ENCODE measurements around the gene COQ8A.

Gene COQ8A

DNA sequence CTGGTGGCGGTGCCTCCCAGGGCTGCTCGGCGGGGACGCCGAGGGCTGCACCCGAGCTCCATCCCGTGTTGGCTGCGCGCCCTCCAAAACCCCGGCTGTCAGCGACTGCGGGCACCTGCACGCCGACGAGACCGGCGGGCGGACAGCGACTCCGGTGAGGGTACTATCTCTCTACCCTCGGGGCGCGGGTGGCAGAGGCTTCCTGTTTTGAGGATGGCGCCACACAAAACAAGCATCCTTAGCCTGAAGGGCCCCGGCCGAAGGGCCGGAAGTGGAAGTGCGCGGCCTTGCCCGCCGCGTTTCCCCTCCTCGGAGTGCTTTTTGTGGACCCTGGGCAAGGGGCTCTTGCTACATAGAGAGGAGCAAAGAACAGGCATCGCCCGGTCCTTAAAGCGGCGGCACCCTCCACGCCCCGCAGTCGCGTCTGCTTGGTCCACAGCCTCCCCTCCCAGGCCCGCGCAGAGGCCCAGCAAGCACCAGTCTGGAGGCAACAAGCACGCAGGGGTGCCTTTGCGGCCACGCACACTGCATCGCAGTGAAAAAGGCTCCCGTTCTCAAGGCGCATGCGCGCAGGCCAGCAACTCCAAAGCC is 561 bp upstream of the COQ8A start (continued):
- no peak for TF ChIP-seq ESRRG (CRISPR knock-in tag; IDR thresholded peaks at IDR 0.05)

DNA sequence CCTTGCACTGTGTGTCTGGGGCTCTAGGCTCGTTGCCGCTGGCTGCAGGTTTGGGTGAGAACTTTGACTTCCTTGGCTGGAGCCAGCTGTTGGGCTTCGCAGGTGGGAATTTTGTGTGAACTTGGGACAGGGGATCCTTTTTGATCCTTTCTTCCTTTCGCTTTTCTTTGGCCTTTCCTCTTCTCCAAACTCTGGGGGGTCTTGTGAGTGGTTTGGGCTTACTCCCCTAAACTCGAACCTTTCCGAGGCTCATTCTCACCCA is 643 bp downstream of the COQ8A start:
- no peak for ATAC-seq
- TF ChIP-seq, protein P1, sequence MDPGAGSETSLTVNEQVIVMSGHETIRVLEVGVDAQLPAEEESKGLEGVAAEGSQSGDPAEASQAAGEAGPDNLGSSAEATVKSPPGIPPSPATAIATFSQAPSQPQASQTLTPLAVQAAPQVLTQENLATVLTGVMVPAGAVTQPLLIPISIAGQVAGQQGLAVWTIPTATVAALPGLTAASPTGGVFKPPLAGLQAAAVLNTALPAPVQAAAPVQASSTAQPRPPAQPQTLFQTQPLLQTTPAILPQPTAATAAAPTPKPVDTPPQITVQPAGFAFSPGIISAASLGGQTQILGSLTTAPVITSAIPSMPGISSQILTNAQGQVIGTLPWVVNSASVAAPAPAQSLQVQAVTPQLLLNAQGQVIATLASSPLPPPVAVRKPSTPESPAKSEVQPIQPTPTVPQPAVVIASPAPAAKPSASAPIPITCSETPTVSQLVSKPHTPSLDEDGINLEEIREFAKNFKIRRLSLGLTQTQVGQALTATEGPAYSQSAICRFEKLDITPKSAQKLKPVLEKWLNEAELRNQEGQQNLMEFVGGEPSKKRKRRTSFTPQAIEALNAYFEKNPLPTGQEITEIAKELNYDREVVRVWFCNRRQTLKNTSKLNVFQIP (CRISPR knock-in tag; IDR thresholded peaks at IDR 0.05; ENCODE audit: borderline replicate concordance, low read depth) = no peak
- TF ChIP-seq ZNF8 (CRISPR knock-in tag; IDR thresholded peaks at IDR 0.05) = no peak
- TF ChIP-seq ZNF565 (CRISPR knock-in tag; conservative IDR thresholded peaks at IDR 0.05; ENCODE audit: low read depth) = no peak
- TF ChIP-seq, protein P2, sequence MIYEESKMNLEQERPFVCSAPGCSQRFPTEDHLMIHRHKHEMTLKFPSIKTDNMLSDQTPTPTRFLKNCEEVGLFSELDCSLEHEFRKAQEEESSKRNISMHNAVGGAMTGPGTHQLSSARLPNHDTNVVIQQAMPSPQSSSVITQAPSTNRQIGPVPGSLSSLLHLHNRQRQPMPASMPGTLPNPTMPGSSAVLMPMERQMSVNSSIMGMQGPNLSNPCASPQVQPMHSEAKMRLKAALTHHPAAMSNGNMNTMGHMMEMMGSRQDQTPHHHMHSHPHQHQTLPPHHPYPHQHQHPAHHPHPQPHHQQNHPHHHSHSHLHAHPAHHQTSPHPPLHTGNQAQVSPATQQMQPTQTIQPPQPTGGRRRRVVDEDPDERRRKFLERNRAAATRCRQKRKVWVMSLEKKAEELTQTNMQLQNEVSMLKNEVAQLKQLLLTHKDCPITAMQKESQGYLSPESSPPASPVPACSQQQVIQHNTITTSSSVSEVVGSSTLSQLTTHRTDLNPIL (CRISPR knock-in tag; IDR thresholded peaks at IDR 0.05; ENCODE audit: low read depth) = no peak
- no peak for TF ChIP-seq OSR1 (CRISPR knock-in tag; IDR thresholded peaks at IDR 0.05)
- no peak for TF ChIP-seq ESRRG (CRISPR knock-in tag; IDR thresholded peaks at IDR 0.05)
- TF ChIP-seq ZFP30 (CRISPR knock-in tag; IDR thresholded peaks at IDR 0.05) = no peak
- TF ChIP-seq, protein P3, sequence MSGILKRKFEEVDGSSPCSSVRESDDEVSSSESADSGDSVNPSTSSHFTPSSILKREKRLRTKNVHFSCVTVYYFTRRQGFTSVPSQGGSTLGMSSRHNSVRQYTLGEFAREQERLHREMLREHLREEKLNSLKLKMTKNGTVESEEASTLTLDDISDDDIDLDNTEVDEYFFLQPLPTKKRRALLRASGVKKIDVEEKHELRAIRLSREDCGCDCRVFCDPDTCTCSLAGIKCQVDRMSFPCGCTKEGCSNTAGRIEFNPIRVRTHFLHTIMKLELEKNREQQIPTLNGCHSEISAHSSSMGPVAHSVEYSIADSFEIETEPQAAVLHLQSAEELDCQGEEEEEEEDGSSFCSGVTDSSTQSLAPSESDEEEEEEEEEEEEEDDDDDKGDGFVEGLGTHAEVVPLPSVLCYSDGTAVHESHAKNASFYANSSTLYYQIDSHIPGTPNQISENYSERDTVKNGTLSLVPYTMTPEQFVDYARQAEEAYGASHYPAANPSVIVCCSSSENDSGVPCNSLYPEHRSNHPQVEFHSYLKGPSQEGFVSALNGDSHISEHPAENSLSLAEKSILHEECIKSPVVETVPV (CRISPR knock-in tag; IDR thresholded peaks at IDR 0.05) = no peak
- no peak for TF ChIP-seq TOX (CRISPR knock-in tag; IDR thresholded peaks at IDR 0.05; ENCODE audit: borderline replicate concordance)
- TF ChIP-seq SNAI2 (CRISPR knock-in tag; IDR thresholded peaks at IDR 0.05) = no peak
- no peak for TF ChIP-seq BACH2 (CRISPR knock-in tag; IDR thresholded peaks at IDR 0.05; ENCODE audit: borderline replicate concordance)
- no peak for TF ChIP-seq CSDC2 (CRISPR knock-in tag; IDR thresholded peaks at IDR 0.05)
- TF ChIP-seq ARNTL (CRISPR knock-in tag; IDR thresholded peaks at IDR 0.05; ENCODE audit: borderline replicate concordance, low read depth) = no peak
- no peak for TF ChIP-seq ZFP3 (CRISPR knock-in tag; IDR thresholded peaks at IDR 0.05)
- TF ChIP-seq, protein P4, sequence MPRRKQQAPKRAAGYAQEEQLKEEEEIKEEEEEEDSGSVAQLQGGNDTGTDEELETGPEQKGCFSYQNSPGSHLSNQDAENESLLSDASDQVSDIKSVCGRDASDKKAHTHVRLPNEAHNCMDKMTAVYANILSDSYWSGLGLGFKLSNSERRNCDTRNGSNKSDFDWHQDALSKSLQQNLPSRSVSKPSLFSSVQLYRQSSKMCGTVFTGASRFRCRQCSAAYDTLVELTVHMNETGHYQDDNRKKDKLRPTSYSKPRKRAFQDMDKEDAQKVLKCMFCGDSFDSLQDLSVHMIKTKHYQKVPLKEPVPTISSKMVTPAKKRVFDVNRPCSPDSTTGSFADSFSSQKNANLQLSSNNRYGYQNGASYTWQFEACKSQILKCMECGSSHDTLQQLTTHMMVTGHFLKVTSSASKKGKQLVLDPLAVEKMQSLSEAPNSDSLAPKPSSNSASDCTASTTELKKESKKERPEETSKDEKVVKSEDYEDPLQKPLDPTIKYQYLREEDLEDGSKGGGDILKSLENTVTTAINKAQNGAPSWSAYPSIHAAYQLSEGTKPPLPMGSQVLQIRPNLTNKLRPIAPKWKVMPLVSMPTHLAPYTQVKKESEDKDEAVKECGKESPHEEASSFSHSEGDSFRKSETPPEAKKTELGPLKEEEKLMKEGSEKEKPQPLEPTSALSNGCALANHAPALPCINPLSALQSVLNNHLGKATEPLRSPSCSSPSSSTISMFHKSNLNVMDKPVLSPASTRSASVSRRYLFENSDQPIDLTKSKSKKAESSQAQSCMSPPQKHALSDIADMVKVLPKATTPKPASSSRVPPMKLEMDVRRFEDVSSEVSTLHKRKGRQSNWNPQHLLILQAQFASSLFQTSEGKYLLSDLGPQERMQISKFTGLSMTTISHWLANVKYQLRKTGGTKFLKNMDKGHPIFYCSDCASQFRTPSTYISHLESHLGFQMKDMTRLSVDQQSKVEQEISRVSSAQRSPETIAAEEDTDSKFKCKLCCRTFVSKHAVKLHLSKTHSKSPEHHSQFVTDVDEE (CRISPR knock-in tag; IDR thresholded peaks at IDR 0.05) = no peak
- TF ChIP-seq RARB (CRISPR knock-in tag; IDR thresholded peaks at IDR 0.05) = no peak
- no peak for TF ChIP-seq ZNF70 (CRISPR knock-in tag; IDR thresholded peaks at IDR 0.05)
- no peak for TF ChIP-seq ISL1 (CRISPR knock-in tag; IDR thresholded peaks at IDR 0.05)

DNA sequence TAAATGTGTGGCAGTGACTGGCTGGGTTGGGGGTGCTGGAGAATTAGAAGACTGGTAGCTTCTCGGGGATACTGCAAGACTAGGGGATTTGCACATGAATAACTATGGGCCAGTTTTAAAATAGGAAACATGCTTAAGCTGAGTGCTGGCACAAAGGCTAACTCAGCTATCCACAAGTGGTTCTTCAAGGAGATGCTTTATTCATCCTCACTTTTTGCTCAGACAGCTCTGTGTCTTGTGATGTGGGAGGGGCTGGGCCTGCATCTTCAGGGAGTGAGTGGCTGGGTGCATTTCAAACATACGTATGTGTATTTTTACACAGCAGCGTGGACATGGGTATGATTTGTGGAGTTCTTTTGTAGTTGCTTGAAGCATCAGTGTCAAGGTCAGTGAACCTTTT is 2.3 kb downstream of the COQ8A start:
- ATAC-seq = no peak
- TF ChIP-seq PPARA (CRISPR knock-in tag; IDR thresholded peaks at IDR 0.05; ENCODE audit: borderline replicate concordance) = no peak
- TF ChIP-seq ZC3H10 (CRISPR knock-in tag; IDR thresholded peaks at IDR 0.05) = no peak
- TF ChIP-seq BACH2 (CRISPR knock-in tag; IDR thresholded peaks at IDR 0.05; ENCODE audit: borderline replicate concordance) = no peak
- TF ChIP-seq, protein P4 (CRISPR knock-in tag; IDR thresholded peaks at IDR 0.05) = no peak
- no peak for TF ChIP-seq TCF4 (CRISPR knock-in tag; IDR thresholded peaks at IDR 0.05; ENCODE audit: borderline replicate concordance)
- TF ChIP-seq ZNF8 (CRISPR knock-in tag; IDR thresholded peaks at IDR 0.05) = no peak
- TF ChIP-seq, protein P2 (CRISPR knock-in tag; IDR thresholded peaks at IDR 0.05; ENCODE audit: low read depth) = no peak
- TF ChIP-seq ZFP3 (CRISPR knock-in tag; IDR thresholded peaks at IDR 0.05) = no peak

All from SK-N-SH treated with all-trans-retinoic acid at 6 μM for 48 hours (cell line).